K562 (cell line): ENCODE measurements around the gene KCNK6. TPM values are rescaled to one million over a fixed set of nuclear protein-coding genes. Genes with fewer than 3 reads are reported as not detected.

Experiments used
- BACH1 ChIP-seq: fragments of 200-800 bp; sonication (Bioruptor generic); IDR thresholded peaks from 2 replicates; pipeline ENCODE4 v1.6.1; 2016; ENCODE audit warnings: missing genetic modification characterization, missing compliant biosample characterization
- BHLHE40 ChIP-seq: IDR thresholded peaks from 2 replicates; pipeline ENCODE4 v1.6.1; 2011; ENCODE audit warnings: low read length, improper control_type of control experiment
- CREB1 ChIP-seq, 2 experiments: sonication (generic) in 1 of 2; formaldehyde crosslinking in 1 of 2; IDR thresholded peaks; 2 replicates each; pipeline versions ENCODE4 v1.6.1 to v1.8.0; 2012 to 2022; ENCODE audit warnings: inconsistent platforms in 1 of 2, mild to moderate bottlenecking in 1 of 2, missing genetic modification reagents in 1 of 2, moderate library complexity in 1 of 2
- DMBX1 ChIP-seq: fragments of 250-450 bp; sonication (Bioruptor Pico); IDR thresholded peaks from 2 replicates; pipeline ENCODE4 v1.8.0; 2022; ENCODE audit warnings: inconsistent platforms, mild to moderate bottlenecking, moderate library complexity, borderline replicate concordance
- GABPB1 ChIP-seq: sonication (generic); formaldehyde crosslinking; IDR thresholded peaks from 2 replicates; pipeline ENCODE4 v1.8.0; 2022; ENCODE audit warnings: mild to moderate bottlenecking, missing genetic modification reagents
- GTF2E2 ChIP-seq: fragments of 200-800 bp; sonication (Bioruptor generic); IDR thresholded peaks from 2 replicates; pipeline ENCODE4 v1.6.1; 2016; ENCODE audit warnings: missing genetic modification characterization, missing compliant biosample characterization
- HDAC2 ChIP-seq: fragments of 450-650 bp; IDR thresholded peaks from 2 replicates; pipeline ENCODE4 v1.6.1; 2016; ENCODE audit warnings: mild to moderate bottlenecking
- JUN ChIP-seq, 2 experiments: sonication (generic) in 1 of 2; formaldehyde crosslinking in 1 of 2; IDR thresholded peaks; 2 replicates each; pipeline versions ENCODE4 v1.6.1 to v1.8.0; 2012 to 2022; ENCODE audit warnings: borderline replicate concordance in 2 of 2, mild to moderate bottlenecking in 2 of 2, improper control_type of control experiment in 1 of 2, low read depth in 1 of 2, low read length in 1 of 2, missing genetic modification reagents in 1 of 2
- JUND ChIP-seq, 2 experiments: IDR thresholded peaks; 2 replicates in 1 of 2; 3 replicates in 1 of 2; pipeline ENCODE4 v1.6.1; 2011; ENCODE audit warnings: borderline replicate concordance in 2 of 2, low read depth in 2 of 2, low read length in 2 of 2, improper control_type of control experiment in 1 of 2, missing biosample characterization in 1 of 2, missing genetic modification characterization in 1 of 2, missing genetic modification reagents in 1 of 2
- L3MBTL2 ChIP-seq: fragments of 450-650 bp; IDR thresholded peaks from 2 replicates; pipeline ENCODE4 v1.6.1; 2016; ENCODE audit warnings: mild to moderate bottlenecking, moderate library complexity
- SMAD4 ChIP-seq: fragments of 250-450 bp; sonication (Bioruptor Pico); conservative IDR thresholded peaks from 2 replicates; pipeline ENCODE4 v1.8.0; 2021; ENCODE audit warnings: inconsistent platforms, mild to moderate bottlenecking, moderate library complexity
- SMARCE1 ChIP-seq: fragments of 450-650 bp; IDR thresholded peaks from 2 replicates; pipeline ENCODE4 v1.7.1; 2016; ENCODE audit warnings: mild to moderate bottlenecking
- TEAD1 ChIP-seq, 2 experiments: fragments of 450-650 bp in 1 of 2; sonication (generic) in 1 of 2; formaldehyde crosslinking; IDR thresholded peaks; 2 replicates each; pipeline versions ENCODE4 v1.4.0 to v1.8.0; 2020 to 2022; ENCODE audit warnings: mild to moderate bottlenecking in 2 of 2, missing genetic modification reagents in 1 of 2
- YY1 ChIP-seq, 3 experiments: IDR thresholded peaks; 2 replicates each; pipeline ENCODE4 v1.6.1; 2011; ENCODE audit warnings: low read length in 2 of 3, mild to moderate bottlenecking in 2 of 3, moderate library complexity in 2 of 3, borderline replicate concordance in 1 of 3, control low read depth in 1 of 3, low read depth in 1 of 3; ENCODE audit not compliant: insufficient read depth in 3 of 3, insufficient replicate concordance in 2 of 3, control insufficient read depth in 1 of 3, insufficient read length in 1 of 3; ENCODE audit errors: extremely low read depth in 1 of 3
- ZMIZ1 ChIP-seq, 2 experiments: fragments of 150-350 bp in 1 of 2; IDR thresholded peaks; 2 replicates each; pipeline ENCODE4 v1.6.1; 2012 to 2016; ENCODE audit warnings: low read depth in 2 of 2, low read length in 2 of 2, mild to moderate bottlenecking in 1 of 2, moderate library complexity in 1 of 2
- ZNF41 ChIP-seq: fragments of 250-450 bp; sonication (Bioruptor Pico); conservative IDR thresholded peaks from 2 replicates; pipeline ENCODE4 v1.4.0; 2020; ENCODE audit warnings: mild to moderate bottlenecking
- ZNF445 ChIP-seq: fragments of 250-450 bp; sonication (Bioruptor Pico); IDR thresholded peaks from 2 replicates; pipeline ENCODE4 v1.4.0; 2020; ENCODE audit warnings: low read depth, mild to moderate bottlenecking, moderate library complexity
- polyA plus RNA-seq, 8 experiments: library from polyadenylated mRNA; depleted of rRNA in 4 of 8; stranded (reverse) in 5 of 8; unstranded in 3 of 8; fragments of >200 nt; fragmentation: Nextera tagmentation in 2 of 8; fragmentation: Illumina TruSeq in 1 of 8; extraction: Ambion mirVana in 2 of 8; extraction: Trizol in 1 of 8; gene quantifications; 2 replicates each; pipeline versions ENCODE4 v1.2.1 to v1.2.3, GENCODE V29; 2011 to 2014; ENCODE audit warnings: inconsistent platforms in 1 of 8, missing spikeins in 1 of 8
- total RNA-seq, 7 experiments: library from RNA; depleted of rRNA in 6 of 7; stranded (reverse); fragments of >200 nt in 6 of 7; fragmentation: Illumina TruSeq in 2 of 7; extraction: Trizol in 2 of 7; gene quantifications; 2 replicates each; pipeline versions ENCODE4 v1.2.1 to v1.2.3, GENCODE V29; 2011 to 2021; ENCODE audit warnings: low replicate concordance in 1 of 7
- TF ChIP-seq, protein P1 (sequence below): sonication (generic); formaldehyde crosslinking; IDR thresholded peaks from 2 replicates; pipeline ENCODE4 v1.8.0; 2022; ENCODE audit warnings: mild to moderate bottlenecking, missing genetic modification reagents

KCNK6 gene
- total and polyA plus RNA-seq, 9 of the 15 experiments (the other 6 are each of a cell fraction or from before 2014, with no cell fraction given) = 0.05 to 0.42 (median 0.15) TPM

- TF ChIP-seq YY1 (IDR thresholded peaks at IDR 0.05; ENCODE audit: borderline replicate concordance in 1 of 3, control insufficient read depth in 1 of 3, extremely low read depth in 1 of 3, insufficient read depth in 3 of 3, insufficient read length in 1 of 3, insufficient replicate concordance in 2 of 3, low read depth in 1 of 3, low read length in 2 of 3) = peak in 2 of 3 experiments; percentile 77 to 87
- 0 out of 2 replicates have a peak, but pooled peaks have one; percentile 44 for TF ChIP-seq ZNF41 (CRISPR knock-in tag)
- peak; percentile 11; the same call in 1 of the 2 replicates for TF ChIP-seq HDAC2
- peak; percentile 34; the same call in 1 of the 2 replicates for TF ChIP-seq SMAD4 (CRISPR knock-in tag)
- TF ChIP-seq DMBX1 (CRISPR knock-in tag) = peak; percentile 66; the same call in 1 of the 2 replicates
- TF ChIP-seq ZMIZ1 (IDR thresholded peaks at IDR 0.05; ENCODE audit: low read depth in 2 of 2, low read length in 2 of 2) = peak in 1 of 2 experiments; percentile 45; a peak in 1 of 4 replicates
- peak; percentile 57; the same call in 1 of the 2 replicates for TF ChIP-seq SMARCE1
- peak; percentile 56 for TF ChIP-seq JUND (IDR thresholded peaks at IDR 0.05; ENCODE audit: borderline replicate concordance, low read depth, low read length)
- peak; percentile 13; the same call in 1 of the 3 replicates for TF ChIP-seq JUND (tag; IDR thresholded peaks at IDR 0.05; ENCODE audit: borderline replicate concordance, low read depth, low read length)
- TF ChIP-seq JUN (IDR thresholded peaks at IDR 0.05; ENCODE audit: borderline replicate concordance, low read depth, low read length) = 0 out of 2 replicates have a peak, but pooled peaks have one; percentile 46
- no peak for TF ChIP-seq JUN (CRISPR knock-in tag; IDR thresholded peaks at IDR 0.05; ENCODE audit: borderline replicate concordance)
- TF ChIP-seq ZNF445 (CRISPR knock-in tag) = no peak
- TF ChIP-seq, protein P1, sequence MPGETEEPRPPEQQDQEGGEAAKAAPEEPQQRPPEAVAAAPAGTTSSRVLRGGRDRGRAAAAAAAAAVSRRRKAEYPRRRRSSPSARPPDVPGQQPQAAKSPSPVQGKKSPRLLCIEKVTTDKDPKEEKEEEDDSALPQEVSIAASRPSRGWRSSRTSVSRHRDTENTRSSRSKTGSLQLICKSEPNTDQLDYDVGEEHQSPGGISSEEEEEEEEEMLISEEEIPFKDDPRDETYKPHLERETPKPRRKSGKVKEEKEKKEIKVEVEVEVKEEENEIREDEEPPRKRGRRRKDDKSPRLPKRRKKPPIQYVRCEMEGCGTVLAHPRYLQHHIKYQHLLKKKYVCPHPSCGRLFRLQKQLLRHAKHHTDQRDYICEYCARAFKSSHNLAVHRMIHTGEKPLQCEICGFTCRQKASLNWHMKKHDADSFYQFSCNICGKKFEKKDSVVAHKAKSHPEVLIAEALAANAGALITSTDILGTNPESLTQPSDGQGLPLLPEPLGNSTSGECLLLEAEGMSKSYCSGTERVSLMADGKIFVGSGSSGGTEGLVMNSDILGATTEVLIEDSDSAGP = no peak
- peak; percentile 83 for TF ChIP-seq BHLHE40
- TF ChIP-seq L3MBTL2 = peak; percentile 52; the same call in 1 of the 2 replicates
- TF ChIP-seq BACH1 (tag) = peak; percentile 59; the same call in 1 of the 2 replicates
- no peak for TF ChIP-seq GABPB1 (CRISPR knock-in tag)
- TF ChIP-seq TEAD1 (CRISPR knock-in tag; IDR thresholded peaks at IDR 0.05) = 0 out of 4 replicates have a peak, but pooled peaks of 1 of the 2 experiments have one; percentile 53
- TF ChIP-seq GTF2E2 (tag) = no peak
- 0 out of 2 replicates have a peak, but pooled peaks have one; percentile 54 for TF ChIP-seq CREB1 (IDR thresholded peaks at IDR 0.05)
- TF ChIP-seq CREB1 (CRISPR knock-in tag; IDR thresholded peaks at IDR 0.05) = no peak
Measured at GRCh38 chr19:38270587-38271167, 49.0 kb upstream of the KCNK6 start (continued).
